ENCODE results near the gene DPYSL3. TPM values are rescaled to one million over a fixed set of nuclear protein-coding genes. Genes with fewer than 3 reads are reported as not detected.

DPYSL3 gene
- polyA plus RNA-seq, 1 donor from 2014 or later, result 689 TPM

GRCh38 chr5:147344861-147345260 is 165.0 kb downstream of the DPYSL3 start:
- no peaks in the 10 kb centered on the region for H4K20me1 ChIP-seq (ENCODE audit: insufficient read depth)
- no peaks in the 10 kb centered on the region for H3K9me3 ChIP-seq (ENCODE audit: low read length)
- no peaks in the 10 kb centered on the region for H3F3A ChIP-seq (ENCODE audit: insufficient read depth, low read length, poor library complexity, severe bottlenecking)
- no peak overlapping the region for H3K4me3 ChIP-seq (ENCODE audit: low read length)
- no peaks in the 10 kb centered on the region for H3K79me2 ChIP-seq (replicated peaks; ENCODE audit: insufficient read depth, low read length)
- no peak overlapping the region for H3K4me2 ChIP-seq (ENCODE audit: low read length)
- H3K36me3 ChIP-seq (ENCODE audit: insufficient read depth, low read length), result no peaks in the 10 kb centered on the region
- no peak for TF ChIP-seq CTCF (IDR thresholded peaks at IDR 0.05; ENCODE audit: poor library complexity, severe bottlenecking)
- TF ChIP-seq SMC3 (conservative IDR thresholded peaks at IDR 0.05; ENCODE audit: poor library complexity), result no peak
- TF ChIP-seq TAF1 (IDR thresholded peaks at IDR 0.05; ENCODE audit: low read depth), result no peak
- no peak for TF ChIP-seq POLR2AphosphoS5 (IDR thresholded peaks at IDR 0.05)
- no peak for TF ChIP-seq EZH2 (IDR thresholded peaks at IDR 0.05; ENCODE audit: borderline replicate concordance, insufficient read depth, low read length, poor library complexity, severe bottlenecking)
- TF ChIP-seq REST (IDR thresholded peaks at IDR 0.05; ENCODE audit: borderline replicate concordance), result no peak
- no peak for TF ChIP-seq RAD21 (conservative IDR thresholded peaks at IDR 0.05)
- TF ChIP-seq MXI1 (conservative IDR thresholded peaks at IDR 0.05; ENCODE audit: poor library complexity, severe bottlenecking), result no peak
- TF ChIP-seq EP300 (conservative IDR thresholded peaks at IDR 0.05; ENCODE audit: poor library complexity, severe bottlenecking), result no peak
- no peaks in the 10 kb centered on the region for H3K9me2 ChIP-seq (ENCODE audit: insufficient read depth, low read length)
- no peak overlapping the region for H2AFZ ChIP-seq (ENCODE audit: low read depth, low read length)
- H3K27ac ChIP-seq (ENCODE audit: low read length), result no peak overlapping the region
- no peak overlapping the region for H3K9ac ChIP-seq (ENCODE audit: low read length)
- no peaks in the 10 kb centered on the region for H3K27me3 ChIP-seq (ENCODE audit: insufficient read depth, low read depth, low read length)

- Histone ChIP-seq H3K36me3 (ENCODE audit: insufficient read depth, low read length) (no peaks in the 10 kb centered on the region), H3K4me3 (ENCODE audit: low read length) (no peak overlapping the region), H3K4me2 (ENCODE audit: low read length) (no peak overlapping the region), H3K27me3 (ENCODE audit: insufficient read depth, low read depth, low read length) (no peaks in the 10 kb centered on the region), H3K27ac (ENCODE audit: low read length) (no peak overlapping the region), H4K20me1 (ENCODE audit: insufficient read depth) (no peaks in the 10 kb centered on the region), H3K9me3 (ENCODE audit: low read length) (no peaks in the 10 kb centered on the region), H2AFZ (ENCODE audit: low read depth, low read length) (no peak overlapping the region), H3F3A (ENCODE audit: insufficient read depth, low read length, poor library complexity, severe bottlenecking) (no peaks in the 10 kb centered on the region), H3K79me2 (replicated peaks; ENCODE audit: insufficient read depth, low read length) (no peaks in the 10 kb centered on the region), H3K9ac (ENCODE audit: low read length) (no peak overlapping the region), H3K9me2 (ENCODE audit: insufficient read depth, low read length) (no peaks in the 10 kb centered on the region)
- TF ChIP-seq EP300 (conservative IDR thresholded peaks at IDR 0.05; ENCODE audit: poor library complexity, severe bottlenecking) (no peak), SMC3 (conservative IDR thresholded peaks at IDR 0.05; ENCODE audit: poor library complexity) (no peak), RAD21 (conservative IDR thresholded peaks at IDR 0.05) (no peak), REST (IDR thresholded peaks at IDR 0.05; ENCODE audit: borderline replicate concordance) (no peak), CTCF (IDR thresholded peaks at IDR 0.05; ENCODE audit: poor library complexity, severe bottlenecking) (no peak), TAF1 (IDR thresholded peaks at IDR 0.05; ENCODE audit: low read depth) (no peak), EZH2 (IDR thresholded peaks at IDR 0.05; ENCODE audit: borderline replicate concordance, insufficient read depth, low read length, poor library complexity, severe bottlenecking) (no peak), POLR2AphosphoS5 (IDR thresholded peaks at IDR 0.05) (no peak), MXI1 (conservative IDR thresholded peaks at IDR 0.05; ENCODE audit: poor library complexity, severe bottlenecking) (no peak)
Measured at GRCh38 chr5:147341345-147341744, 168.5 kb downstream of the DPYSL3 start.
